SU-DHL-6 (cell line): ENCODE measurements around the gene C6orf120.

Source experiments
- CTCF ChIP-seq: fragments of 200-600 bp; sonication (generic); IDR thresholded peaks from one replicate; pipeline ENCODE4 v1.5.1; 2017; ENCODE audit warnings: antibody characterized with exemption, mild to moderate bottlenecking, low read length, moderate library complexity; ENCODE audit not compliant: insufficient read depth, poor library complexity, severe bottlenecking
- EZH2phosphoT487 ChIP-seq: fragments of 200-600 bp; sonication (generic), shearing (Covaris generic); conservative IDR thresholded peaks from 2 replicates; pipeline ENCODE4 v1.6.1; 2018; ENCODE audit warnings: mild to moderate bottlenecking, antibody characterized with exemption, low read length, moderate library complexity, mixed read lengths

GRCh38 chr6:169692516-169692915, 9.4 kb upstream of the C6orf120 start:
- TF ChIP-seq CTCF: no peak
- no peak for TF ChIP-seq EZH2phosphoT487
